ENCODE measurements around the gene MCTS1.
"Not testable (repeated sequence)": the region's sequence is repeated elsewhere in the genome, so short reads cannot be mapped to it uniquely, and the experiment has no call there.

MCTS1 gene

GRCh38 chrX:120629667-120630537 is 26.0 kb downstream of the MCTS1 start, which contains the start of gene C1GALT1C1:
Gene C1GALT1C1 (minus strand): TSS chrX:120630054. CDS start chrX:120627166, 2,888 bp downstream.
- DNase-seq, result peak; percentile 94

GRCh38 chrX:120638619-120639018 is 34.7 kb downstream of the MCTS1 start:
- no peak for DNase-seq

- DNase-seq, result no peak
Observed at GRCh38 chrX:120642871-120643270, 39.0 kb downstream of the MCTS1 start.

- no peak for DNase-seq
Observed at GRCh38 chrX:120647127-120647526, 43.2 kb downstream of the MCTS1 start.

GRCh38 chrX:120652256-120652655 is 48.4 kb downstream of the MCTS1 start:
- not testable (repeated sequence) for DNase-seq

GRCh38 chrX:120653000-120653399 is 49.1 kb downstream of the MCTS1 start:
- DNase-seq, result no peak

- DNase-seq, result no peak
Observed at GRCh38 chrX:120660637-120661036, 56.7 kb downstream of the MCTS1 start.

Data from NCI-H2107 (cell line).